Nephron (organoid): ENCODE measurements around the gene CEP97.
A peak's percentile ranks its signal among the peaks of the same experiment; 100 is the strongest.

ENCODE experiments used
- H3K27ac Mint-ChIP-seq, 3 experiments: 2 replicates each; pipeline ENCODE4 v1.8.0; 2020; ENCODE audit warnings: mixed read lengths in 3 of 3, mild to moderate bottlenecking in 2 of 3, moderate library complexity in 1 of 3
- H3K27me3 Mint-ChIP-seq: 2 replicates; pipeline ENCODE4 v1.8.0; 2021; ENCODE audit warnings: low read depth, mild to moderate bottlenecking, moderate library complexity, mixed read lengths
- H3K36me3 Mint-ChIP-seq: 2 replicates; pipeline ENCODE4 v1.8.0; 2020; ENCODE audit warnings: low read depth, mixed read lengths
- H3K4me1 Mint-ChIP-seq: 2 replicates; pipeline ENCODE4 v1.8.0; 2020; ENCODE audit warnings: mixed read lengths
- H3K4me3 Mint-ChIP-seq, 3 experiments: 2 replicates each; pipeline ENCODE4 v1.8.0; 2020; ENCODE audit warnings: mild to moderate bottlenecking in 3 of 3, mixed read lengths in 3 of 3, moderate library complexity in 2 of 3
- H3K9me3 Mint-ChIP-seq: 2 replicates; pipeline ENCODE4 v1.8.0; 2020; ENCODE audit warnings: mixed read lengths
- CTCF ChIP-seq, 3 experiments: fragments of 200-600 bp; sonication (generic); IDR thresholded peaks; one replicate each; pipeline ENCODE4 v1.5.0; 2021; ENCODE audit warnings: antibody characterized with exemption in 3 of 3; ENCODE audit not compliant: unreplicated experiment in 3 of 3

Gene CEP97

GRCh38 chr3:101809178-101810021, 85.0 kb downstream of the CEP97 start:
- Mint-ChIP-seq H3K9me3 (no peaks in the 10 kb centered on the region), H3K36me3 (no peaks in the 10 kb centered on the region), H3K27ac (no peak overlapping the region), H3K4me1 (peaks cover 11% of the 10 kb centered on the region), H3K27me3 (no peaks in the 10 kb centered on the region), H3K4me3 (no peak overlapping the region)
- TF ChIP-seq CTCF (IDR thresholded peaks at IDR 0.05; ENCODE audit: unreplicated experiment in 3 of 3): peak; percentile 57 to 71 (median 64)

GRCh38 chr3:101810022-101810418, 85.6 kb downstream of the CEP97 start:
- TF ChIP-seq CTCF (IDR thresholded peaks at IDR 0.05; ENCODE audit: unreplicated experiment in 3 of 3): no peak
- no peaks in the 10 kb centered on the region for H3K27me3 Mint-ChIP-seq
- H3K36me3 Mint-ChIP-seq: no peaks in the 10 kb centered on the region
- H3K9me3 Mint-ChIP-seq: no peaks in the 10 kb centered on the region
- H3K4me3 Mint-ChIP-seq: no peak overlapping the region
- peaks cover 11% of the 10 kb centered on the region for H3K4me1 Mint-ChIP-seq
- H3K27ac Mint-ChIP-seq: no peak overlapping the region

GRCh38 chr3:101811875-101812274, 87.5 kb downstream of the CEP97 start:
- Mint-ChIP-seq H3K4me3 (no peak overlapping the region), H3K36me3 (peaks cover 5% of the 10 kb centered on the region), H3K27ac (no peak overlapping the region), H3K4me1 (peaks cover 17% of the 10 kb centered on the region), H3K27me3 (no peaks in the 10 kb centered on the region), H3K9me3 (no peaks in the 10 kb centered on the region)
- TF ChIP-seq CTCF (IDR thresholded peaks at IDR 0.05; ENCODE audit: unreplicated experiment in 3 of 3): no peak

GRCh38 chr3:101812895-101813294, 88.5 kb downstream of the CEP97 start:
- no peak for TF ChIP-seq CTCF (IDR thresholded peaks at IDR 0.05; ENCODE audit: unreplicated experiment in 3 of 3)
- H3K36me3 Mint-ChIP-seq: peaks cover 5% of the 10 kb centered on the region
- H3K27me3 Mint-ChIP-seq: no peaks in the 10 kb centered on the region
- H3K4me1 Mint-ChIP-seq: peaks cover 17% of the 10 kb centered on the region
- H3K4me3 Mint-ChIP-seq: no peak overlapping the region
- peak overlapping the region in 1 of 3 experiments; percentile 24 for H3K27ac Mint-ChIP-seq
- H3K9me3 Mint-ChIP-seq: no peaks in the 10 kb centered on the region

GRCh38 chr3:101813817-101814440, 89.5 kb downstream of the CEP97 start:
- Mint-ChIP-seq H3K4me3 (no peak overlapping the region), H3K4me1 (peaks cover 14% of the 10 kb centered on the region), H3K27ac (peak overlapping the region; percentile 18 to 31 (median 24)), H3K9me3 (no peaks in the 10 kb centered on the region), H3K27me3 (no peaks in the 10 kb centered on the region), H3K36me3 (peaks cover 8% of the 10 kb centered on the region)
- TF ChIP-seq CTCF (IDR thresholded peaks at IDR 0.05; ENCODE audit: unreplicated experiment in 3 of 3): peak; percentile 59 to 78 (median 59)
